ENCODE results near the gene ADCY4. TPM values are rescaled to one million over a fixed set of nuclear protein-coding genes. Genes with fewer than 3 reads are reported as not detected.

The ADCY4 gene
- total and polyA plus RNA-seq, 2 of the 13 experiments (the other 11 are each of a cell fraction or from before 2014, with no cell fraction given), result 0.03 TPM; not detected in 1

DNA sequence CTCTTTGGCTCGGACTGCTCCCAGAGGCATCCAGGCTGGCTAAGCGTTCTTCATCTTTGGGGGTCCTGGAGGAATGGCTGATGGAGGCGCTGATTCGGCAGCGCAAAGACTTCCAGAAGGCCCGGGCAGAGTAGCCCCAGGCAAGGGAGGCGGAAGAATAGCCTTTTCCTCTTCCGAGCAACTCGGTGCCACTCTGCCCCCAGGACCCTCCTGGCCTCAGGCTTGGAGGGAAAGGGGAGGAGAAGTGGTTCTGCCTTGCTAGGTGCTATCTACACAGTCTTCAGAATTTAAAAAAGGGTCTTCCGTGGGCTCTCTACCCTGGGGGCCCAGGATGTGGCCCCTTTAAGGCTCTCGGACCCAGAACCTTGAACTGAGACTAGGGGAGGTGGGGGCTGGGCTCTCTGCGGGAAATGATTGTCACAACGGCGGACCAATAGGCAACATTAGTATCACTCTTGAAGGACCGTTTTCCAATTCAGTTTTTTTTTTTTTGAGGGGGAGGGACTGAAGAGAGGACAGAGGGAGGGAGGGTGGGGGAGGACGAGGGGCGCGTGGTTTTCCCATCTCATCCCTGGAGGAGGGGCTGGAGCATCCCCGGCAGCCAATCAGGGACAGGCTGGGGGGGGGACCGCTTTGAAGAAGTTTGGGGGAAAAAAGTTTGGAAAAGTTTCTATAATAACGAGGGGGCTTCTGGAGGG, 32.8 kb upstream of the ADCY4 start, which contains the start of gene NFATC4 (continued):
- TF ChIP-seq, protein P1, sequence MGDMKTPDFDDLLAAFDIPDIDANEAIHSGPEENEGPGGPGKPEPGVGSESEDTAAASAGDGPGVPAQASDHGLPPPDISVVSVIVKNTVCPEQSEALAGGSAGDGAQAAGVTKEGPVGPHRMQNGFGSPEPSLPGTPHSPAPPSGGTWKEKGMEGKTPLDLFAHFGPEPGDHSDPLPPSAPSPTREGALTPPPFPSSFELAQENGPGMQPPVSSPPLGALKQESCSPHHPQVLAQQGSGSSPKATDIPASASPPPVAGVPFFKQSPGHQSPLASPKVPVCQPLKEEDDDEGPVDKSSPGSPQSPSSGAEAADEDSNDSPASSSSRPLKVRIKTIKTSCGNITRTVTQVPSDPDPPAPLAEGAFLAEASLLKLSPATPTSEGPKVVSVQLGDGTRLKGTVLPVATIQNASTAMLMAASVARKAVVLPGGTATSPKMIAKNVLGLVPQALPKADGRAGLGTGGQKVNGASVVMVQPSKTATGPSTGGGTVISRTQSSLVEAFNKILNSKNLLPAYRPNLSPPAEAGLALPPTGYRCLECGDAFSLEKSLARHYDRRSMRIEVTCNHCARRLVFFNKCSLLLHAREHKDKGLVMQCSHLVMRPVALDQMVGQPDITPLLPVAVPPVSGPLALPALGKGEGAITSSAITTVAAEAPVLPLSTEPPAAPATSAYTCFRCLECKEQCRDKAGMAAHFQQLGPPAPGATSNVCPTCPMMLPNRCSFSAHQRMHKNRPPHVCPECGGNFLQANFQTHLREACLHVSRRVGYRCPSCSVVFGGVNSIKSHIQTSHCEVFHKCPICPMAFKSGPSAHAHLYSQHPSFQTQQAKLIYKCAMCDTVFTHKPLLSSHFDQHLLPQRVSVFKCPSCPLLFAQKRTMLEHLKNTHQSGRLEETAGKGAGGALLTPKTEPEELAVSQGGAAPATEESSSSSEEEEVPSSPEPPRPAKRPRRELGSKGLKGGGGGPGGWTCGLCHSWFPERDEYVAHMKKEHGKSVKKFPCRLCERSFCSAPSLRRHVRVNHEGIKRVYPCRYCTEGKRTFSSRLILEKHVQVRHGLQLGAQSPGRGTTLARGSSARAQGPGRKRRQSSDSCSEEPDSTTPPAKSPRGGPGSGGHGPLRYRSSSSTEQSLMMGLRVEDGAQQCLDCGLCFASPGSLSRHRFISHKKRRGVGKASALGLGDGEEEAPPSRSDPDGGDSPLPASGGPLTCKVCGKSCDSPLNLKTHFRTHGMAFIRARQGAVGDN (CRISPR knock-in tag; IDR thresholded peaks at IDR 0.05), result peak; percentile 1; the same call in 1 of the 2 replicates
- TF ChIP-seq, protein P2, sequence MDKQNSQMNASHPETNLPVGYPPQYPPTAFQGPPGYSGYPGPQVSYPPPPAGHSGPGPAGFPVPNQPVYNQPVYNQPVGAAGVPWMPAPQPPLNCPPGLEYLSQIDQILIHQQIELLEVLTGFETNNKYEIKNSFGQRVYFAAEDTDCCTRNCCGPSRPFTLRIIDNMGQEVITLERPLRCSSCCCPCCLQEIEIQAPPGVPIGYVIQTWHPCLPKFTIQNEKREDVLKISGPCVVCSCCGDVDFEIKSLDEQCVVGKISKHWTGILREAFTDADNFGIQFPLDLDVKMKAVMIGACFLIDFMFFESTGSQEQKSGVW (CRISPR knock-in tag; IDR thresholded peaks at IDR 0.05; ENCODE audit: borderline replicate concordance), result no peak
- TF ChIP-seq, protein P3, sequence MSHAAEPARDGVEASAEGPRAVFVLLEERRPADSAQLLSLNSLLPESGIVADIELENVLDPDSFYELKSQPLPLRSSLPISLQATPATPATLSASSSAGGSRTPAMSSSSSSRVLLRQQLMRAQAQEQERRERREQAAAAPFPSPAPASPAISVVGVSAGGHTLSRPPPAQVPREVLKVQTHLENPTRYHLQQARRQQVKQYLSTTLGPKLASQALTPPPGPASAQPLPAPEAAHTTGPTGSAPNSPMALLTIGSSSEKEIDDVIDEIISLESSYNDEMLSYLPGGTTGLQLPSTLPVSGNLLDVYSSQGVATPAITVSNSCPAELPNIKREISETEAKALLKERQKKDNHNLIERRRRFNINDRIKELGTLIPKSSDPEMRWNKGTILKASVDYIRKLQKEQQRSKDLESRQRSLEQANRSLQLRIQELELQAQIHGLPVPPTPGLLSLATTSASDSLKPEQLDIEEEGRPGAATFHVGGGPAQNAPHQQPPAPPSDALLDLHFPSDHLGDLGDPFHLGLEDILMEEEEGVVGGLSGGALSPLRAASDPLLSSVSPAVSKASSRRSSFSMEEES (CRISPR knock-in tag; IDR thresholded peaks at IDR 0.05), result no peak
- TF ChIP-seq TCF7 (IDR thresholded peaks at IDR 0.05; ENCODE audit: low read depth), result no peak
- TF ChIP-seq, protein P4, sequence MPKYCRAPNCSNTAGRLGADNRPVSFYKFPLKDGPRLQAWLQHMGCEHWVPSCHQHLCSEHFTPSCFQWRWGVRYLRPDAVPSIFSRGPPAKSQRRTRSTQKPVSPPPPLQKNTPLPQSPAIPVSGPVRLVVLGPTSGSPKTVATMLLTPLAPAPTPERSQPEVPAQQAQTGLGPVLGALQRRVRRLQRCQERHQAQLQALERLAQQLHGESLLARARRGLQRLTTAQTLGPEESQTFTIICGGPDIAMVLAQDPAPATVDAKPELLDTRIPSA (CRISPR knock-in tag; IDR thresholded peaks at IDR 0.05; ENCODE audit: borderline replicate concordance), result no peak
- TF ChIP-seq ZNF777 (CRISPR knock-in tag; IDR thresholded peaks at IDR 0.05), result no peak
- TF ChIP-seq ZNF780A (CRISPR knock-in tag; IDR thresholded peaks at IDR 0.05), result no peak
- no peak for TF ChIP-seq MATR3 (CRISPR knock-in tag; IDR thresholded peaks at IDR 0.05)
- no peak for TF ChIP-seq TBP (CRISPR knock-in tag; IDR thresholded peaks at IDR 0.05)
- no peak for TF ChIP-seq ZBTB3 (CRISPR knock-in tag; IDR thresholded peaks at IDR 0.05; ENCODE audit: borderline replicate concordance, low read depth)
- TF ChIP-seq SMC3 (IDR thresholded peaks at IDR 0.05; ENCODE audit: low read length), result no peak
- peak; percentile 99 for TF ChIP-seq ZFP91 (CRISPR knock-in tag; IDR thresholded peaks at IDR 0.05; ENCODE audit: borderline replicate concordance)
- no peak for TF ChIP-seq MBD4 (IDR thresholded peaks at IDR 0.05; ENCODE audit: borderline replicate concordance, low read length)
- no peak for TF ChIP-seq USF2 (IDR thresholded peaks at IDR 0.05; ENCODE audit: low read depth, low read length)
- TF ChIP-seq USF2 (CRISPR knock-in tag; IDR thresholded peaks at IDR 0.05; ENCODE audit: borderline replicate concordance), result 0 out of 2 replicates have a peak, but pooled peaks have one; percentile 16

Measured in HepG2 (cell line).